Ammon's horn (tissue), 1 donor: Measurements from ENCODE around the gene SP9.

Experiments
- DNase-seq: peaks from one replicate; pipeline ENCODE4 v3.0.0-alpha.2; 2016; ENCODE audit warnings: low spot score

The SP9 gene

DNA sequence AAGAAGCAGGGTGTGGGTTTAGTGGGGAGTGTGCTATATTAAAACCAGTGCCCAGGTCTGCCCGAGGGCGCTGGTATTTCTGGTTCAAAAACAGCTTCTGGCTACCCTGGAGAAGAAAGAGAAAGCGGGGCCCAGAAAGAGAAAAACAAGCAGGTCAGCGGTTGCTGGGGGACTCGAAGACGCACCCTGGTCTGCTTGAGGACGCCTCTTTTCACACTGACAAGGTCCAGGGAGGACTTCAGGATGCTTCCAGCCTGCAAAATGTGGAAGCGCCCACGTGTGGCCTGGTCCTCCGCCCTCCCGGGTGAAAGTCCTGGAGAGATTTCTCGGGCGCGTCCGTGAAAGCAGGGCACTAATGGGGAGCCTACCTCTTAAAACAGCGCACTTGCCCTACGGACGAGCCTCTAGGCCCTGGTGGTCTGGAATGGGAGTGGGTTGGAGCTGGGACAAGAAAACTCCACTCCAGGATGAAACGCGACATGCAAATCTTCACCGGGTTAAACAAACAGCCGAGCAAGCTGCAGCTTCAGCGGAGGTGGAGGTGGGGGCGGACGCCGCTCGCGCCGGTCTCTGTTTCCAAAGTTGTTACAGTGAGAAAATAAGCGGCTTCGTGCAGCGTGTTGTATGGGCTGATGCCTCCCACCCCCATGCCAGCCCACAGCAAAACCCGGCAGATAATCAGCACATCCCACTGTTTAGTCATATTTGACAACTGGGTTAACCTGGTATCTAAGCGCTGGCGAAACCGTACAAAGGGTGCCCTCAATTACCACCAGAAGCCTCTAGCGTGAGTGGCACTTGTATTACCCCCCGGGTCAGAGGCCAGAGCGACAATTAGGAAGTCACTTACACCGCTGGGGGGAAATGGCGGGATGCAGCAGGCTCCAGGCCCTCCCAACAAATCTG is 1.1 kb upstream of the SP9 start:
- no peak for DNase-seq

DNA sequence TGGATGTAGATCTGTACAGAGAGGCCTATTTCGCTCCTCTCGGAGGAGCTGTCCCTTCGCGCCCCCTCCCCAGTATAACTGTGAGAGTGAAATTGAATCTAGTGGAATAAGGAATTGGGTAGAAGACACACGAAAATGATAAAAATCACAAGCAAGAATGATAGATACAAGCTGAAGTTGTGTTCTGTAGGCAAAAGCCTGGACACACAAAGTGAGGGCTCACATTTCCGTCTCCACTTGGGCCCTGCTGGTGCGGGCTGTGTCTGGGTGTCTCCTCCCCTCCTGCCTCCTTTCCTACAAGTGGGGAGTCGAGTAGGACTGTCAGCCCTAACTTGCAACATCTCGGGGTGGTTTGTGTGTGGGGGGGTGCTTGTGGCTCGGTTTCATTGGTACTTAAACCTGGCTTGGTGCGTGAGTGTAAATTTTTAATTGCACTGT is 457 bp upstream of the SP9 start:
- DNase-seq = no peak

DNA sequence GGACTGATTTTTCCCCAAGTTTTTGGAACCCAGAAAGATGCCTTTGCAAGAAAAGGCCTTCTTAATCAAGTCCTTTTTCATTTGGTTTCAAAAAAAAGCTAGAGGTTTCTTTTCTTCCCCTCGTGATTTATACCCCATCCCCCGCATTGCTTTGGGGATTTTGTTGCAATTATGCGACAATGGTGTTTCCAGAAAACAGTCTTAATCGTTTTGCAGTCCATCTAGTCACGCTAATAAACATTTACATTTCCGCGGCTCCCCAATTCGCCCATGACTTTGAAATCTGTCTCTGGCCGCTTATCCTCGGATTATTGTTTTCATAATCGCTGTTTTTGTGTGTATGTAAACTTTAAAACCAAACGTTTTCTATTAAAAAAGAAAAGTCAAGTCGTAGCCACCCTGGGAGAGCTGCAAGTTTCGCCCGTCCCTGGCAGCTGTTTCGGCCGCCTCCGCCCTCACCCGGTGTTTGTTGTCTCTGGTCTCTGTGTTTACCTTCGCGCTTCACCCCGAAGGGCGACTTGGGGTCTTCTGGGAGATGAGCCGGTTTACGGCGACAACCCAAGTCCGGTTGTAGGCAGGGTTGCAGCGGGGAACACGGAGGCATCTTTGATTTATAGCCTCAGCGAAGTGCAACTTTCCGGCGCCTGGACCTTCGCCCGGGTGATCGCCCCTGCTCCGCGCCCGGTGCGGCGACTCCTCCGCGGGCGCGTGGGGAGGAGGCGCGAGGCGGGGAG is 667 bp downstream of the SP9 start:
- no peak for DNase-seq

DNA sequence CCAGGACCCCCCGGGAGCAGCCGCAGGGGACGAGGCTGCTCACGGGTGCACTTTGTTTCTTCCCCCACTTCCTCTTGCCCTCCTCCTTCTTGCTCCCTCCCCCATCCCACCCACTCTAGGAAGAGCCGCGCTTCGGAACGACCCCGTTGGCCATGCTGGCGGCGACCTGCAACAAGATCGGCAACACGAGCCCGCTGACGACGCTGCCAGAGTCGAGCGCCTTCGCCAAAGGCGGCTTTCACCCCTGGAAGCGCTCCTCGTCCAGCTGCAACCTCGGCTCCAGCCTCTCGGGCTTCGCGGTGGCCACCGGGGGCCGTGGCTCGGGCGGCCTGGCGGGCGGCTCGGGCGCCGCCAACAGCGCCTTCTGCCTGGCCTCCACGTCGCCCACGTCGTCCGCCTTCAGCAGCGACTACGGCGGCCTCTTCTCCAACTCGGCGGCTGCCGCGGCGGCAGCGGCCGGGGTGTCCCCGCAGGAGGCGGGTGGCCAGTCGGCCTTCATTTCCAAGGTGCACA is 1.3 kb downstream of the SP9 start:
- no peak for DNase-seq

DNA sequence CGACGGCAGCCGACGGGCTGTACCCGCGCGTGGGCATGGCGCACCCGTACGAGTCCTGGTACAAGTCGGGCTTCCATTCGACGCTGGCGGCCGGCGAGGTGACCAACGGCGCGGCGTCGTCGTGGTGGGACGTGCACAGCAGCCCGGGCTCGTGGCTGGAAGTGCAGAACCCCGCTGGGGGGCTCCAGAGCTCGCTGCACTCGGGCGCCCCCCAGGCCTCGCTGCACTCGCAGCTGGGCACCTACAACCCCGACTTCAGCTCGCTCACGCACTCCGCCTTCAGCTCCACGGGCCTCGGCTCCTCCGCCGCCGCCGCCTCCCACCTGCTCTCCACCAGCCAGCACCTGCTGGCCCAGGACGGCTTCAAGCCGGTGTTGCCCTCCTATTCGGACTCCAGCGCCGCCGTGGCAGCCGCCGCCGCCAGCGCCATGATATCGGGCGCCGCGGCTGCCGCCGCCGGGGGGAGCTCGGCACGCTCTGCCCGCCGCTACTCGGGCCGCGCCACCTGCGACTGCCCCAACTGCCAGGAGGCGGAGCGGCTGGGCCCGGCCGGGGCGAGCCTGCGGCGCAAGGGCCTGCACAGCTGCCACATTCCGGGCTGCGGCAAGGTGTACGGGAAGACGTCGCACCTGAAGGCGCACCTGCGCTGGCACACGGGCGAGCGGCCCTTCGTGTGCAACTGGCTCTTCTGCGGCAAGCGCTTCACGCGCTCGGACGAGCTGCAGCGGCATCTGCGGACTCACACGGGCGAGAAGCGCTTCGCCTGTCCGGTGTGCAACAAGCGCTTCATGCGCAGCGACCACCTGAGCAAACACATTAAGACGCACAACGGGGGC is 2.0 kb downstream of the SP9 start:
- no peak for DNase-seq

DNA sequence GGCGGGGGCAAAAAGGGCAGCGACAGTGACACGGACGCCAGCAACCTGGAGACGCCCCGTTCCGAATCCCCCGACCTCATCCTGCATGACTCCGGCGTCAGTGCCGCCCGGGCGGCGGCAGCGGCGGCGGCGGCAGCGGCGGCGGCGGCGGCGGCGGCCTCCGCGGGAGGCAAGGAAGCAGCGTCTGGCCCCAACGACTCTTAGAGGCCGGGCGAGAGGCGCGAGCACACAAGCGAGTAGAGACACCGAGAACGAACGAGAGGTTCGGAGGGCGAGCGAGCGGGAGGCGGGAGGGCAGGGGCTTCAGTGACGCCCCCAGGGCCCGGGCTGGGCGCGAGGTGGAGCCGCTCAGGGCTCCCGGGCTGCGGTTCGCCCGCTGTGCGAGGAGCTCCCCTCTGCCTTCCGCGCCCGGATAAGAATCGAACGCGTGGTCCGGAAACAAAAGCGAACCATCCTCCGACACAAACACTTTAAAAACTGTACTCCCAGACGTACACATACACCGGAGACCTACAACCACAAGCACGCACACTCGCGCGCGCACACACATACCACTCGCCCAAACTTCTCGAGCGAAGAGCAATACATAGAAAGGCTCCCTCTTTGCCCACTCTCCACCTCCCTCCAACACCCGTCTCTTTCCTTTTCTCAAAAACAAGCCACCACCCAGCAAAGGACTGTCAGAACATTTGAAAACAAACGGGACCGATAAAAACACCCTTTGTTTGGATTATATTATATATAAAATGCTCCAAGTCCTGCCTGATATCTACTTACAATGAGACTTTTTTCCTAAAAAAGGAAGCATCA is 2.8 kb downstream of the SP9 start:
- DNase-seq = no peak

DNA sequence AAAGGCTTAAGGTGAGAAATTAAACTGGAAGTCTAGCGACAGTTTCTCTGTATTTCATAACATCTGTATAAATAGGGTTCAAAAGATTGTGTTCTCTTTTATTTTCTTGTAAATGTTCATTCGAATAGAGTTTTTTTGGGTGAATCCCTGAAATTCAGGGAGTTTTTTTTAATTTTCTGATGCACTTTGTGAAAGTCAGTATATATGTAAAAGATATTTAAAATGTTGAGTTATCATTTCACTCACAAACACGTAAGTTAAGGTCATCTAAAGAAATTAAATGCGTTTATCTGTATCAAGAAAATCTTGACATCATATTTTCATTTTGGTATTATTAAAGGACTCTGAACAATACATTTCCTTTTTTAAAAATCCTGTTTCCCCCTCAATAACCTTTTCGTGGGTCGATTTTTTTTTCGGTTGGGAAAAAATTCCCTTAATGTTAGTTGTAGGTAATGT is 3.4 kb downstream of the SP9 start:
- DNase-seq = no peak

DNA sequence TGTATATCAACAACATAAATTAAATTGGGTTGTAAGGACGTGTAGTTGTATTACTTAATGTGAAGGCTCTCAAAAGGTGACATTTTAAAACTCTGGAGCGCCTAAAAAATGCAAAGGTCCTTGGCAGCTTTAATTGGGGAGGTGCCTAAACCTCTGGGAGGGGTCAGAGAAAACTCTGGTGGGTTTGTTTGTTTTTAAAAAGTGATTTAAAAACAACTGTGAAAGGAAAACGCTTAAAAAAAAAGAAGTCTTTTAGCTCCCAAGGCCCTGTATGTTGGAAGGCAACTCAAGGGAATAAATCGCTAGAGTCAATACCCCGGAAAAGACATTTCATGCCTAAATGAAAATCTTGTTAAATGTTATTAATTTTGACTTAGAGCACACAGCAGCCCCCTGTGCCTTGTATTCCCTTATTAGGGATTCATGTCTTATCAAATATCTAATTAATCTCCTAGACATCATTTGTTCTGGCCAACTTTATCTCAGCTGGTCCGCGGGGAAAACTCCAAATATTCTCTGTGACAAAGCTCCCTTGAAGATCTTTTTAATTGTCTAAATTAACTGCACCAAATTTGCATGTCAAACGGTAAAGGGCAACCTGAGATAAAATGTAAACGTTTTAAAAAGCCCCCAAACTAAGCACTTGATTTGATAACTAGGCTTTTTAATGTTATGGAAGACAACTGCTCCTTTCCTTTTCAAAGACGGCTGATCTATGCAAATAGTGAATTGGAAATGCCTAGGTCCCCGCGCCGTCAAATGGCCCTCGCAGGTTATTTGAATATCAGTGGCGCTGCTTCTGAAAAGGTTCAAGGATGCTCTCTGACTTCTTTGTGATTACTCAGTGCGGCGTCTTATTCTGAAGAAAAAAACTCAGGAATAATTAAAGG is 4.2 kb downstream of the SP9 start:
- DNase-seq = no peak

DNA sequence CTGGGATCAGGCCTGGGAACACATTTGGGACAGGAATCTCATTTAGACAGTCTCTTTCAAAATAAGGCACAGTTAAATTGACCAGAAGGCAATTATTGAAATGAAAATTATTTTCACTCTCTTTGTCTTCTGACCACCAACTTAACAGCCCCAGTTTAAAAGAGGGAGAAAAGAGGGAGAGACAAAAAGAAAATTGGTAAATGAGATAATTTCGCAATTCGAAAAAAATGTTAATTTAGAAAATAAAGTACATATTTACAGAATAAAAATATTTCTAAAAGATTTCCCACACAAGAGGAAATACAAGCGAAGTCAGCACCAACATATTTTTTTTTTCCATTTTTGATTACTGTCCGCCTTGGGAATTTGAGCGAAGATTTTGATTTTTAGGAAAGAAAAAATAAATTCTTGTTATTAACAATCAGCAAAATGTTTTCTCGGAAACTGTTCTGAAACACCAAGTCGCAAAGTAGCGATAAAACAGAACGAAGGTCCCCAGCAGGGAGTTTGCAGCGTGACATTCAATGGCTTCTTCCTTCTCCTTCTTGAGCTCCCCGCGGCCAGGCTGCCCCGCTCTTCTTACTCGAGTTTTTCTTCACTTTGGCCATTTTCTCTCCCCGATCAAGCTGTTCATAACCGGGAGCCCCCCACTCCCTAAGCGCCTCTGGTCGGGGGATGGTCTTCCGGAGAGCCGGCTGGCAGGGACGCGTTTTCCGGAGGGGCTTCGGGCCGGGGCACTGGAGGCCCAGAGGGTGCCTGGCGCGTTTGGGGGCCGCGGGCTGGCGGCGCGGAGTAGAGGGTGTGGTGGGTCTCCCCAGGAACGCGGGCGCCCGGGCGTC is 5.0 kb downstream of the SP9 start:
- DNase-seq = no peak

DNA sequence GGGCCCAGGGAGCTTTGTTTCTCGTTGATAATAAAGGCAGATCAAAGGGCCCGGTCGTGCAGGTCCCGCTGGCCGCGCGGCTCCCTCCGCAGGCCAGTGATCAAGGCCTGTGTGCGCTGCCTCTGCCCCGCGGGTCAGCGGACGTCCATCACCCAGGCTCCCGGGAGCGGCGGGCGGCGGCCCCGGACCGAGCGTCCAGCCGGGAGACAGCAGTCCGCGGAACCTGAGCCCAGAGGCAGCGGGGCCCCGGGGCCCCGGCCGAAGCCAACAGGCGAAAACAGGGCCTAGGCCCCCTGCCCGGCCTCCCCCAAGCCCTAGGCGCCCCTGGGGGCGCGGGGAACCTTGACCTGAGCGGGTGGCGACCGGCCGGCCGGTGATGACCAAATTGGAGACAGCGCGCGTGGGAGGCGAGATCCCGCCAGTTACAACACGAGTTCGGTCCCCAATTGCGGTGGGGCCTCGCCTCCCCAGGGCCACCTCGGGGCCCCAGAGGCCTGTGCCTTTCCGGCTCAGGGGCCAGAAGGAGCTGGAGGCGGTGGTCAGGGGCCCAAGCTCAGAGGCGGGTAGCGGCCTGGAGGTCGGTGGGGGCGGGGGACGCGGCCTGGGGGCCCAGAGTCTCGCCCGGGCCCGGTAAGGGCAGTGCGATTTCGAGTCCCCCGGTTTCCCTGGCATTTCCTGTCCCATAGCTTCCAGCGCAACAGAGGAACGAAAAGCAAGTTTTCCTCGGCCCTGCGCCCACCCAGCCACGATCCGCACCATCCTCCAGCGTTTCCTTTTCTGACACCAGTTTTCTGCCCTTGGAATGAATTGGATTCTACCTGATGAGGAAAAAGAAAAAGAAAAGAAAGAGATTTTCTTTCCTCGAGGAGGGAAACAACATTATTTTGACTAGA is 5.9 kb downstream of the SP9 start:
- no peak for DNase-seq

DNA sequence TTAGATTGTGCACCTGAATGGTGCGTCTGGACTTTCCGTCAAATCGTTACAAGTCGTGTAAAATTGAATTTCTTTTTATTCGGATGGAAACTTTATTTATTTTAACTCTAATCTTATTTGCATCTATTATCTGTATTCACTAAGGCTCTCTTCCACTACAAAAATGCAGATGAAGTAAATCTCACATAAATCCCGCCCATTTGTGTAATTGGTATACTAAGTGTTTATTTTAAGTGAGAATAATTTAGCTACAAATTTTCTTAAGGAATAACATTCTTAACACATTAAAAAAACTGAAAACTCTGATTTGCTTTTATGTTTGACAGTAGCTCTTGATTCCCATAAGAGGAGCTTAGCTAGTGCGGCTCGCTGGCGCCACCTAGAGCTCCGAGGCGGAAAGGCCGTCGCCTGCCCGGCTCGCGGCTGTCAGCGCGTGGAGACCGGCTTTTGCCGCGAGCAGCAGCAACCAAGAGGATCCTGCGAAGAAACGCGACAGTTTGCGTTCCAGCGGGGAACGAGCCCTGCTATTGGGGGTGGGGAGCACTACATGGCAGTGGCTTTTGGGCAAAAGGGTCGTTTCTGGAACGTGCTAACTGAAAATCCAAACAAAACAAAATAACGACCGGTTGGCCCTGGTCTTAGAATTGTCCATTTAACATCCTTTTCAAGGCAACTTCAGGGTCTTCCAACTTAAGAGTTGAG is 6.7 kb downstream of the SP9 start:
- DNase-seq = peak; percentile 90

DNA sequence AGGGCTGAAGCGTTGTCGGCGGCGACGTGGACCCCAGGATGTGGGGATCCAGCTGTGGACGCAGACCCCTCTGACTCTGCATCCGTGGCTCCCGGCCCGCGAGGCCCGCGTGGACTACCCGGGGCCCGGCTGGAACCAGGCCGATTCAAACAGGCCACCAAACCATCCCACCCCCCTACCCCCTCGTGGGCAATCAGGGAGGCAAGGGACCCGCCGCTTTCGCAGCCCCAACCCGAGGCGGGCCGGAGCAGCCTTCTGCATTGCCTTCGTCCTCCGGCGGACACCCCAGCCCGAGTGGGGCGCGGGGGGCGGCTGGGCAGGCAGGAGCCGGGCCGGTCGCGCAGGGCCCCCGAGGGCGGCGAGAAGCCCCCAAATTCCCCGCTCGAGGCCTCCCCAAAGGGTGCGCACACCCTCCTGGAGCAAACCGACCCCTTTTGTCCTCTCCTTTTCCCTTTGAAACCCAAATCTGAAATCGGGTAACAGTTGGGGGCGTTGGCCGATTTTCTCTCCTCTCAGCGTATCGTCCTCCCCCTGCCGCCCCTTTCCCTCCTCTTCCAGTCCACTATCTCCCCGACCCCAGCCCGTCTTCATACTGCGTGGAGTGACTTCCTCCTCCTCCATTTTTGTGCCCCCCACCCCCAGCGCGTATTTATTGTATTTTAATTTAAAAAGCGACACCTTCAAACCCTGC is 7.4 kb downstream of the SP9 start:
- no peak for DNase-seq

DNA sequence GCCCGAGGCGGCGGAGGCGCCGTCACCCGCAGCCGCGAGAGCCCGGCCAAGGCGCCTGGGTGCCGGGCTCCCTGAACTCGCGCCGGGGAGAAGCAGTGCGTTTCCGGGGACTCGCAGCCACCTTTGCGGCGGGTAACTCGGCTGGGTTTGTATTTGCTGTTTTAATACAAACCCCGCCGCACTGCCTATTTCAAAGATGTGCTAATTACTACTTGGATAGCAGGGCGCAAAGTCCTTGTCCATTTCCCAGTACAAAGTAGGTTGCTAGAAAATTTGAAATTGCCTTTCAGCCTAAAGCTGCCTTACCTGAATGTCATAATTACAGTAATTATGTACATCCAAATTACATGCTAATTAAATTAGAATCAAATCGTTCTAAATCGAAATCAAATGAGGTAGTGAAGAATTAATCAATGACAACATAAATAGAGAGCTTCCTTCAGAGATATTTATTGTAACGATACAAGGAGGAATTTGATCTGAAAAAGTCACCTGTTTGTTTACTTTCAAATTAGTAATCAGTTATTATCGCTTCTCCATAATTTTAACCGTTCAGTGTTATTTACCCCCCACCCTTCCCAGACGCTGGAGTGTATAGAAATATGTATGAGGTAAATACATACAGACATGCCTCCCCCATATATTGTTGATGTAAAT is 8.1 kb downstream of the SP9 start:
- no peak for DNase-seq

DNA sequence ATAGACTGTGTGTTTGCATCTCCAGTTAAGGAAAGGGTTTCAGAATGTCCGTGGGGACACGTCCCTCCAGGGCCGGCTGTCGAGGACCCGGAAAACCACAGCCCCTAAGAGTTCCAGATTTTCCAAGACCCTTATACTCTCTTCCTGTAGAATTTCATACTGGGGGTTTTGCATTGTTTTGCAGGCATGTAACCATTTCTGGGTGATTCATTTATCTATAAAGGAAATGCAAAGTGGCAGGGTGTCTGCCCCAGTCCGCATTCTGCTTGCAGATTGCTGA is 8.5 kb downstream of the SP9 start:
- DNase-seq = no peak

DNA sequence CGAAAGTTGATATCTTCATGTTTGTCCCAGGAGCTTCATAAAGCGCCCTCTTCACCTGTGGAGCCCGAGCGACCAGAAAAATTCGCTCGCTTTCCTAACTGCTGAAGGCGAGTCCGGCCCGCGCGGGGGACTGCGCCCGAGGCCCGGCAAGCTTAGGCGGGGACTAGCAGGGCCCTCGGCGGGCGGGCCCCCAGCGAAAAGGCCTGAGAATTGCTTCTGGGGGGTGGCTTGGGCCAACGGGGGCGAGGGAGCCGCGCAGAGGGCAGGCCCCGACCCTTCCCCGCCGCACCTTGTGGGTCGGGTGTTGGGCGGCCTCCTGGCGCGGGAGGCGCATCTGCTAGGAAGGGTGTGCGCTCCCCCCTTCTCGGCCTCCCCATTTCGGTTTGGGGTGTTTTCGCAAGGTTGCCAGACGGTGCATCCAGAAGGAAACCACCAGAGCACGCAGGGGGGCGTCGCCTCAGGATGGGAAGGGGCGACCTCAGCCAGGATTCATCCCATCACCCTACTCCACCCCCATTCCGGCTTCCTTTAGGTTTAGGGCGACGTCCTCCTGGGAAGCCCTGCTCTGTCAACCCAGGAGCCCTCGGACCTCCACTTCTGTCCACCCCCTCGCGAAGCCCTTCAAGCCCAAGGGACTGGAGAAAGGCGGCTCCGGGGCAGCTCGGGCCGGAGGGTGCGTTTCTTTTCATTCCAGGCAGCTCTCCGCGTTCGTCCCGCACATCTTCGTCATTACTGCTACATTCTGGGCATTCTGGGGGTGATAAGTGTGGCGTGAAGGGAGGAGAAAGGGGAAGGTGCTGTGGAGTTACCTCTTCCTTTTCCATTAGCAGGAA is 9.1 kb downstream of the SP9 start:
- DNase-seq = no peak
